Smooth muscle cell (in vitro differentiated cells): Measurements from ENCODE around the gene BIRC6. TPM values are rescaled to one million over a fixed set of nuclear protein-coding genes. Genes with fewer than 3 reads are reported as not detected.

Experiments used
- DNase-seq: peaks from one replicate; lab custom pipeline; 2025; ENCODE audit not compliant: unreplicated experiment; lab: John Stamatoyannopoulos, UW
- H2AFZ ChIP-seq: fragments of 200-600 bp; sonication (generic); 2 replicates; pipeline ENCODE4 v1.6.0; 2016; ENCODE audit warnings: antibody characterized with exemption, low read depth, mild to moderate bottlenecking
- H3F3A ChIP-seq: fragments of 200-600 bp; sonication (generic); 2 replicates; pipeline ENCODE4 v1.6.0; 2017; ENCODE audit warnings: antibody characterized with exemption, low read depth
- H3K27ac ChIP-seq: fragments of 200-600 bp; sonication (generic); 2 replicates; pipeline ENCODE4 v1.5.1; 2016; ENCODE audit warnings: low read depth, mild to moderate bottlenecking
- H3K27me3 ChIP-seq: fragments of 200-600 bp; sonication (generic); 2 replicates; pipeline ENCODE4 v1.6.1; 2016; ENCODE audit warnings: low read depth, mild to moderate bottlenecking
- H3K36me3 ChIP-seq: fragments of 200-600 bp; sonication (generic); 2 replicates; pipeline ENCODE4 v1.5.1; 2016; ENCODE audit warnings: low read depth
- H3K4me1 ChIP-seq: fragments of 200-600 bp; sonication (generic); 2 replicates; pipeline ENCODE4 v1.5.1; 2016; ENCODE audit warnings: low read depth
- H3K4me2 ChIP-seq: fragments of 200-600 bp; sonication (generic); 2 replicates; pipeline ENCODE4 v1.6.0; 2016; ENCODE audit warnings: mild to moderate bottlenecking
- H3K4me3 ChIP-seq: fragments of 200-600 bp; sonication (generic); 2 replicates; pipeline ENCODE4 v1.5.1; 2016; ENCODE audit warnings: mild to moderate bottlenecking
- H3K79me2 ChIP-seq: fragments of 200-600 bp; sonication (generic); 2 replicates; pipeline ENCODE4 v1.6.0; 2016; ENCODE audit warnings: low read depth, mild to moderate bottlenecking
- H3K9ac ChIP-seq: fragments of 200-600 bp; sonication (generic); 2 replicates; pipeline ENCODE4 v1.6.0; 2016; ENCODE audit warnings: low read depth
- H3K9me3 ChIP-seq: fragments of 200-600 bp; sonication (generic); replicated peaks from 2 replicates; pipeline ENCODE4 v1.5.1; 2016; ENCODE audit warnings: low read depth
- H4K20me1 ChIP-seq: fragments of 200-600 bp; sonication (generic); 2 replicates; pipeline ENCODE4 v1.6.0; 2016; ENCODE audit warnings: low read depth
- WGBS: methylation state at CpG from one replicate; pipeline ENCODE4 v1.1.7; 2016; ENCODE audit warnings: low lambda C conversion rate; 5-methylcytosine and 5-hydroxymethylcytosine counted together
- polyA plus RNA-seq: library from polyadenylated mRNA; unstranded; fragments of >200 nt; fragmentation: Nextera tagmentation; extraction: Ambion mirVana; gene quantifications from 2 replicates; pipeline ENCODE4 v1.2.1, GENCODE V29; 2016
- total RNA-seq: library from RNA; depleted of rRNA; stranded (reverse); fragments of >200 nt; gene quantifications from 2 replicates; pipeline ENCODE4 v1.2.3, GENCODE V29; 2014
- TF ChIP-seq, protein P1 (sequence below): fragments of 200-600 bp; sonication (generic); IDR thresholded peaks from 2 replicates; pipeline ENCODE4 v1.5.1; 2017; ENCODE audit warnings: borderline replicate concordance, mild to moderate bottlenecking, antibody characterized with exemption; ENCODE audit not compliant: insufficient read depth, poor library complexity, severe bottlenecking

The BIRC6 gene
- total and polyA plus RNA-seq, 2 experiments from 2014 or later: 12.4 to 79.8 TPM

DNA sequence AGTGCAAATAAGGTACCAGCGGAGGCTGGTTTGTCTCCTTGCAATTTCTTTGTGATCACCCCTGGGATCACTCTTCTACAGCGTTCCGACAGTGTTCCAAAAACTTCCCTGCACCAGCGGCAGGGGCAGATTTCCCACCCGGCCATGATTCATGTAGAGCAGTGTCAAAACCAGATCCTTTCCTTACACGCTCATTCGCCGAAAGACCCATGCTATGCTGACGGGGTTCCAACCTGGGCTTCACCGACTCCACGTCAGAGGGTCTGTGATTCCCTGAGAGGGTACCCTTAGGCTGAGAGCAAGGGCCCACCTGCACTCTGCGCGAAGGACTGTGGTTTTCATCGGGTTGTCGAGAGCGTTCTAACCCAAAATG, 270.6 kb downstream of the BIRC6 start:
- H3K4me2 ChIP-seq: peak overlapping the region; percentile 93
- 2% methylated on average over 16 of the region's 16 CpGs for WGBS
- no peaks in the 10 kb centered on the region for H4K20me1 ChIP-seq
- no peaks in the 10 kb centered on the region for H3K79me2 ChIP-seq
- H3K4me1 ChIP-seq: no peaks in the 10 kb centered on the region
- H2AFZ ChIP-seq: peak overlapping the region; percentile 2
- H3K36me3 ChIP-seq: no peaks in the 10 kb centered on the region
- H3K9me3 ChIP-seq: no peaks in the 10 kb centered on the region
- H3F3A ChIP-seq: no peaks in the 10 kb centered on the region
- TF ChIP-seq, protein P1, sequence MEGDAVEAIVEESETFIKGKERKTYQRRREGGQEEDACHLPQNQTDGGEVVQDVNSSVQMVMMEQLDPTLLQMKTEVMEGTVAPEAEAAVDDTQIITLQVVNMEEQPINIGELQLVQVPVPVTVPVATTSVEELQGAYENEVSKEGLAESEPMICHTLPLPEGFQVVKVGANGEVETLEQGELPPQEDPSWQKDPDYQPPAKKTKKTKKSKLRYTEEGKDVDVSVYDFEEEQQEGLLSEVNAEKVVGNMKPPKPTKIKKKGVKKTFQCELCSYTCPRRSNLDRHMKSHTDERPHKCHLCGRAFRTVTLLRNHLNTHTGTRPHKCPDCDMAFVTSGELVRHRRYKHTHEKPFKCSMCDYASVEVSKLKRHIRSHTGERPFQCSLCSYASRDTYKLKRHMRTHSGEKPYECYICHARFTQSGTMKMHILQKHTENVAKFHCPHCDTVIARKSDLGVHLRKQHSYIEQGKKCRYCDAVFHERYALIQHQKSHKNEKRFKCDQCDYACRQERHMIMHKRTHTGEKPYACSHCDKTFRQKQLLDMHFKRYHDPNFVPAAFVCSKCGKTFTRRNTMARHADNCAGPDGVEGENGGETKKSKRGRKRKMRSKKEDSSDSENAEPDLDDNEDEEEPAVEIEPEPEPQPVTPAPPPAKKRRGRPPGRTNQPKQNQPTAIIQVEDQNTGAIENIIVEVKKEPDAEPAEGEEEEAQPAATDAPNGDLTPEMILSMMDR: no peak
- H3K27me3 ChIP-seq: no peaks in the 10 kb centered on the region
- peak; percentile 58 for DNase-seq
- peak overlapping the region; percentile 64 for H3K9ac ChIP-seq
- peak overlapping the region; percentile 48 for H3K27ac ChIP-seq
- peak overlapping the region; percentile 83 for H3K4me3 ChIP-seq

DNA sequence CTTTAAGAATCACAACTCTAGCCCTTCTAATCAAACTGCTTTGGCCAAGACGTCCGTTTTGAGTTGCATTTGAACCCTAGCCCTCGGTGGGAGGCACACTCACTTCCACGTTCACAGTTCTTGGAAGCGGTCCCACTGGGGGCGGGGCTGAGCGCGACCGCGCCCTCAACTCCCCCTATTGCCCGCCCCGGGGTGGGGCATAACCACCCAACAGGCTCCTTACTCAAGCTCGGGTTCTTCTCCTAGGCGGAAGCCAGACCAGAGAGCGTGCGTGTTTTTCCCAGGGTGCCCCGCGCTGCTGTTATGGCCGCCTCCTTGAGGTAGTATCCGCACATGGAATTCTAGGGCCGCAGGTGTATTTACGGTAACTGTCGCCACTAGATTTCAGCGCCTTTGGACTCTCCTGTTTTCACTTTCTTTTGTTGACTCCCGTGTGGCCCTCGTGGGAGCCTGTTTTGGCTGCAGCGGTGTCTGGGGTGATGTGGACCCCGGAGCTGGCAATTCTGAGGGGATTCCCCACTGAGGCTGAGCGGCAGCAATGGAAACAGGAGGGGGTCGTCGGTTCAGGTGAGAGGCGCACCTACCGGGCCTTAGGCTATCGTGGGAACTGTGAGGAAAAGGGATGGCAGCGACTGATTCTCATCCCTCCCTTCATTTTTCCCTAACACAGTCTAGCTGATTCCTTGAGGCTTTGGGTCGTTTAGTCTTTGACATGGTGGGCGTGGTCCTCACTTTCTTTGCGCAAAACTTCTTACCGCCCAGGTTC, 271.2 kb downstream of the BIRC6 start, which contains the start of gene TTC27:
TSS of gene TTC27 (plus strand) at position 237 of the 766 bp plus-strand sequence. CDS start at position 480, 243 bp downstream.
- no peaks in the 10 kb centered on the region for H3K9me3 ChIP-seq
- peak; percentile 70 for DNase-seq
- no peaks in the 10 kb centered on the region for H3K4me1 ChIP-seq
- H3K27ac ChIP-seq: peak within 1 kb of the TSS; percentile 48
- H3K9ac ChIP-seq: peak within 1 kb of the TSS; percentile 64
- no peaks in the 10 kb centered on the region for H3K36me3 ChIP-seq
- H3K4me3 ChIP-seq: peak within 1 kb of the TSS; percentile 83
- TF ChIP-seq, protein P1: no peak
- no peaks in the 10 kb centered on the region for H3K27me3 ChIP-seq
- no peaks in the 10 kb centered on the region for H4K20me1 ChIP-seq
- no peaks in the 10 kb centered on the region for H3F3A ChIP-seq
- WGBS: 2% methylated on average over 39 of the region's 39 CpGs
- peak within 1 kb of the TSS; percentile 93 for H3K4me2 ChIP-seq
- no peaks in the 10 kb centered on the region for H3K79me2 ChIP-seq
- peak within 1 kb of the TSS; percentile 87 for H2AFZ ChIP-seq

DNA sequence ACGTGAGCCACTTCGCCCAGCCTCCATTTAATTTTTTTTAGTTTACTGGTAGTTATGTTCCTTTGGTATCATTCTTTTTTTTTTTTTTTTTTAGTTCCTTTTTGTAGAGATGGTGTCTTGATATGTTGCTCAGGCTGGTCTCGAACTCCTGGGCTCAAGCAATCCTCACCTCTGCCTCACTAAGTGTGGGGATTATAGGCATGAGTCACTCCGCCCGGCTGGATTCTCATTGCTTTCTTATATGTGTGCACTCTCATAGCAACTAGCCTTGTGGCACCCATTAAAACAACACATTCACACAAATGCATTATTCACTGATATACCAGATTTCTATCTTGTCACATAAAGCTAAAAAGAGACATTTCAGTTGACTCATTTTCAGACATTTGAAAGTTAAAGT, 275.3 kb downstream of the BIRC6 start:
- H3K4me2 ChIP-seq: no peak overlapping the region
- H3F3A ChIP-seq: no peaks in the 10 kb centered on the region
- H3K4me3 ChIP-seq: no peak overlapping the region
- H3K9ac ChIP-seq: peak overlapping the region; percentile 4
- TF ChIP-seq, protein P1: no peak
- peak overlapping the region; percentile 59 for H3K27ac ChIP-seq
- H2AFZ ChIP-seq: no peak overlapping the region
- H3K9me3 ChIP-seq: no peaks in the 10 kb centered on the region
- no peaks in the 10 kb centered on the region for H3K27me3 ChIP-seq
- H3K79me2 ChIP-seq: no peaks in the 10 kb centered on the region
- no peaks in the 10 kb centered on the region for H3K4me1 ChIP-seq
- DNase-seq: no peak
- no peaks in the 10 kb centered on the region for H4K20me1 ChIP-seq
- H3K36me3 ChIP-seq: no peaks in the 10 kb centered on the region
- WGBS: 65% methylated on average over 5 of the region's 5 CpGs
